Measurements from ENCODE around the gene GBA2. TPM values are rescaled to one million over a fixed set of nuclear protein-coding genes. Genes with fewer than 3 reads are reported as not detected.

Gene GBA2
- total RNA-seq, 1 donor from 2014 or later, result 102 TPM

GRCh38 chr9:35741740-35742139 lies 7.3 kb downstream of the GBA2 start:
- DNase-seq (ENCODE audit: extremely low read depth, low read depth, low spot score), result no peak

GRCh38 chr9:35740243-35740642 lies 8.8 kb downstream of the GBA2 start:
- no peak for DNase-seq (ENCODE audit: extremely low read depth, low read depth, low spot score)

- no peak for DNase-seq (ENCODE audit: extremely low read depth, low read depth, low spot score)
Observed at GRCh38 chr9:35738924-35739323, 10.1 kb downstream of the GBA2 start.

- DNase-seq (ENCODE audit: extremely low read depth, low read depth, low spot score), result no peak
Observed at GRCh38 chr9:35738186-35738585, 10.8 kb downstream of the GBA2 start.

- DNase-seq (ENCODE audit: extremely low read depth, low read depth, low spot score), result no peak
Observed at GRCh38 chr9:35737143-35737542, 11.9 kb downstream of the GBA2 start.

- no peak for DNase-seq (ENCODE audit: extremely low read depth, low read depth, low spot score)
Observed at GRCh38 chr9:35736201-35736633, 12.8 kb downstream of the GBA2 start.

GRCh38 chr9:35734096-35734495 lies 14.9 kb downstream of the GBA2 start:
- DNase-seq (ENCODE audit: extremely low read depth, low read depth, low spot score), result no peak

- DNase-seq (ENCODE audit: extremely low read depth, low read depth, low spot score), result no peak
Observed at GRCh38 chr9:35732800-35733541, 16.1 kb downstream of the GBA2 start.

- DNase-seq (ENCODE audit: extremely low read depth, low read depth, low spot score), result peak; percentile 87
Observed at GRCh38 chr9:35732185-35732799, 16.7 kb downstream of the GBA2 start, which contains the start of the genes CREB3 and TLN1. Gene CREB3, plus strand, starts transcription at chr9:35732666. Its CDS starts 107 bp downstream, at chr9:35732773. Gene TLN1, minus strand, starts transcription at chr9:35732195. Its CDS starts 6,501 bp downstream, at chr9:35725694.

- no peak for DNase-seq (ENCODE audit: extremely low read depth, low read depth, low spot score)
Observed at GRCh38 chr9:35731415-35732184, 17.4 kb downstream of the GBA2 start.

GRCh38 chr9:35730486-35730854 lies 18.6 kb downstream of the GBA2 start:
- no peak for DNase-seq (ENCODE audit: extremely low read depth, low read depth, low spot score)

GRCh38 chr9:35729700-35730485 lies 19.1 kb downstream of the GBA2 start:
- no peak for DNase-seq (ENCODE audit: extremely low read depth, low read depth, low spot score)

- no peak for DNase-seq (ENCODE audit: extremely low read depth, low read depth, low spot score)
Observed at GRCh38 chr9:35729101-35729500, 19.9 kb downstream of the GBA2 start.

GRCh38 chr9:35728041-35728971 lies 20.7 kb downstream of the GBA2 start:
- DNase-seq (ENCODE audit: extremely low read depth, low read depth, low spot score), result no peak

- no peak for DNase-seq (ENCODE audit: extremely low read depth, low read depth, low spot score)
Observed at GRCh38 chr9:35727676-35728040, 21.4 kb downstream of the GBA2 start.

- DNase-seq (ENCODE audit: extremely low read depth, low read depth, low spot score), result no peak
Observed at GRCh38 chr9:35726931-35727330, 22.1 kb downstream of the GBA2 start.

GRCh38 chr9:35725362-35725761 lies 23.7 kb downstream of the GBA2 start:
- no peak for DNase-seq (ENCODE audit: extremely low read depth, low read depth, low spot score)

- DNase-seq (ENCODE audit: extremely low read depth, low read depth, low spot score), result no peak
Observed at GRCh38 chr9:35723908-35724307, 25.1 kb downstream of the GBA2 start.

- no peak for DNase-seq (ENCODE audit: extremely low read depth, low read depth, low spot score)
Observed at GRCh38 chr9:35723426-35723825, 25.6 kb downstream of the GBA2 start.

- no peak for DNase-seq (ENCODE audit: extremely low read depth, low read depth, low spot score)
Observed at GRCh38 chr9:35719546-35719945, 29.5 kb downstream of the GBA2 start.

Measured in glomerular endothelial cell (primary cell).